Fibroblast of the conjunctiva (primary cell): ENCODE data around the gene EXD3.

Experiments used
- DNase-seq: peaks from one replicate; pipeline ENCODE4 v3.0.0-alpha.2; 2010; ENCODE audit warnings: low read depth

Gene EXD3

GRCh38 chr9:137365552-137366444 lies 57.2 kb downstream of the EXD3 start:
- DNase-seq = no peak

DNA sequence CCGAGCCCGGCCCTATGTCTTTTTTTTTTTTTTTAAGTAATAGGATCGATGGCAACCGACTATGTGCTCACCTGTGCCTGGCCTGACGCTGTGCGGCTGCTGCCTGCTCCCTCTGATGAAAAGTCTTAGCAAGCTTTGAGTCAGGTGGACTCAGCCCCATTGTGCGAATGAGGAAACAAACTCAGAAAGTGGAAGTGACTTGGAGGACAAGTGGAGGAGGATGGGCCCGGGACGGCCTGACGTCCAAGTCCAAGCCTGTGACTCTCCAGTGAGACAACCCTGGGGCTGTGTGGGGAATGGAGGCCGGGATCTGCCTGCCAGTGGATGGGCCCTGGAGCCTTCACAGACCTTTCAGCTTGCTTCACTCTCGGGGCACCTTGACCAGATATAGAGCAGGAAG lies 57.9 kb downstream of the EXD3 start:
- no peak for DNase-seq

GRCh38 chr9:137359850-137360249 lies 63.1 kb downstream of the EXD3 start:
- no peak for DNase-seq

DNA sequence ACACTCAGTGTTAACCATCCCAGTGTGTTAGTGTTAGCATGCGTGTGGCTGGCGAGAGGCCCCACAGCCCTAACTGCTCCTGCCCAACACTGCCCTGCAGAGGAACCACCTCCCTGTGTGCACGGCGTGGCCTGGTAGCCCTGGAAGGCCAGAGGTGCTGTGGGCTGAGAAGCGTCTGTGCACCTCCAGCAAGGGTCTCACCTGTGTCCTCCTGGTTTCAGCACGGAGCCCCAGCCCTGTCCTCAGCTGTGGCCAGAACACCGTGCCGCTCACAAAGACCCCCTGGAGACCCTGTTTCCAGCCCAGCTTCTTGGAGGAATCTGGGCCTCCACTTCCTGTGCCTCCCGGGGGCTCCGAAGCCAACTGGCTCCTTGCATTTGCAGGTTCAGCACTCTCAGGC lies 64.8 kb downstream of the EXD3 start:
- DNase-seq = no peak

GRCh38 chr9:137357166-137357565 lies 65.8 kb downstream of the EXD3 start:
- no peak for DNase-seq

- no peak for DNase-seq
Measured at GRCh38 chr9:137355761-137356365, 67.1 kb downstream of the EXD3 start.

GRCh38 chr9:137354845-137355760 lies 67.9 kb downstream of the EXD3 start:
- DNase-seq = no peak

- no peak for DNase-seq
Measured at GRCh38 chr9:137354153-137354844, 68.7 kb downstream of the EXD3 start.

DNA sequence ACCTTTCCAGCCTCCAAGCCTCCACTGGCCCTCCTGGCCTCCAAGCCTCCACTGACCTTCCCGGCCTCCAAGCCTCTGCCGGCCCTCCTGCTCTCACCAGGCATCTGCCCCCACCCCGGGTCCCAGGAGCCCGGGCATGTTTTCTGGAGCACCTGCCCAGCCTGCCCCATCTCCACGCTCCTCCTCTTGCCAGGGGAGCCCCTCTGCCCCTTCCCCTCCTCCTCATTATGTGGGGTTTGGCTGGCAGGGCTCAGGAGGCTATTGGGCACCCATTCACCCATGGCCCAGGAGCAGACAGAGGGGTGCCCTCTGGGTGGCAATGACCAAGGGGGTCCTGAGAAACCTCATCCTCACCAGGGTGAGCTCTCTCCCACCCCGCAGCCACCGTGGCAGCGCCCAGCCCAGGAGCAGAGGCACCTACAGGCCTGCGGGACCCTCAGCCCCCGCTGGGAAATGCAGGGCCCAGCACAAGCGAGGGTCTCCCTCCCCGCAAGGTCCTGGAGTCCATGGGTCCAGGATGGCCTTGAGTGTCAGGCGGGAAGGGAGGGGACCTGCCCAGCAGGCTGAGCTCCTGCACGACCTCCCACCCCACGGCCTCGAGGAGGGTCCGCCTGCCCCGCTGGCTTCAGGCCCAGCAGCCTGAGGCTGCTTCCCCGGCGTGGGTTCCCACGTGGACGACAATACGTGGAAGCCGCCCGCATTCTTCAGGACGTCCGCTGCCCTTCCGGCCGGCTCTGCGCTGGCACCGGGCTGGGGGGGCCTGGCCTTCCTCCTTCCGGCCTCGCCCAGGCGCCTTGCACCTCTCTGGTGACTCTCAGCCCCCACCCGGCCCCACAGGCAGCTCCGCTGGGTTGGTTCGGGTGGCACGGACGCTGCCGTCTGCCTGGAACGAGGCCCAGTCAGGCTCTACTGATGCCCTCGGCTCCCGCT lies 69.5 kb downstream of the EXD3 start:
- no peak for DNase-seq

DNA sequence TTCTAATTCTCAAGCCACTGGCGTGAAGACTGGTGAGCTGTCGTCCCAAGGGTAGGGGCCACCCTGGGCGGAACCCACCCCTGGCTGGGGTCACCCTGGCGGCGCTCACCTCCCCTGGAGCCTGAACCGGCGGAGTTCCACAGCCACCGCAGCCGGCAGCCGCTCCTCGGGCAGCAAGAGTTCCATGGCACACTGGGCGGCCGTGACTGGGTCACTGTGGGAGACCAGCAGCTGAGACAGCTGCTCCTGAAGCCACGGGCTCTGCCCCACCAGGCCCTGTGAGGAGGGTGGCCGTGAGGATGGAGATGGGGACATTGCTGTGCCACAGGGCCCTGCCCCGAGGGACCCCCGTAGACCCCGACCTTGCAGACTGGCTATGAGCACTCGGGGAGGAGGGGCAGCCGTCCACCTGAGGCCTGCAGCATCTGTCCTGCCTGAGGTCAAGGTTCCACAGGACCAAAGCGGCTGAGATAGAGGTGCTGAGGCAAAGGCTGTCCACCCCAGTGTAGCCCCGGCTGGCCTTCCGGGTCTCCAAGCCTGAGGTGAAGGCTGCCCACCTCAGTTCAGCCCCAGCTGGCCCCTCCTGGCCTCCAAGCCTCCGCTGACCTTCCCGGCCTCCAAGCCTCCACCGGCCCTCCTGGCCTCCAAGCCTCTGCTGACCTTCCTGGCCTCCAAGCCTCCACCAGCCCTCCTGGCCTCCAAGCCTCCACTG lies 70.3 kb downstream of the EXD3 start:
- DNase-seq = no peak

DNA sequence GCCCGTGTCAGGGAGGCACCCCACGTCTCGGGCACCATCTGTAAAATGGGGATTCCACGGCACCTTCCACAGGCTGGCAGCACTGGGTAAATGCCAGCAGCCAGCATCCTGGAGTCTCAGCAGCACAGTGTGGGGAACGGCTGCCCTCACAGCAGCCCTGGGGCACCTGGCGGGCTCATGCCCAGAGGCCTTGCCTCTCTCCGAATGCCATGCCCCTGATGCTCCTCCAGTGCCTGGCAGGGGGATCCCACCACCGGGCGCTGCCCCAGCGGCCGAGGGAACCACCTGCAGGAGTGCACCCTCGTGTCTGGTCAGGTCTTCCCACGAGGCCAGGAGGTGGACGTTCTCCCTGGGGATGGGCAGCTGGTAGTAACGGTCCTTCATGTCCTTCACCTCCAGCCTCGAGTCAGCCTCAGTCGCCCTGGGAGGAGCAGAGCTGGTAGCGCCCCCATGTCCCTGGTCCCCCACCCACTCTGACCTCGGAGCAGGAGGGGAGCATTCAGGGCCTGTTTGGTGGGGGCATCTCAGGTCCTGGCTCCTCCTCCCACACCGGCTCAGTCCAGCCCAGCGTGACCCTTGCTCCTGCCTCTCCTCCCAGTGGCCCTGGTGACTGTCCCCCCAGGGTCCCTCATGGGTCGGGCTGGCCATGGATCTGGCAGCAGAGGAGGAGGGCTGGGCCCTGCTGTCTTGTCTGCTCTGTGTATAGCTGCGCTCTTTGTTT lies 71.0 kb downstream of the EXD3 start:
- DNase-seq = no peak

DNA sequence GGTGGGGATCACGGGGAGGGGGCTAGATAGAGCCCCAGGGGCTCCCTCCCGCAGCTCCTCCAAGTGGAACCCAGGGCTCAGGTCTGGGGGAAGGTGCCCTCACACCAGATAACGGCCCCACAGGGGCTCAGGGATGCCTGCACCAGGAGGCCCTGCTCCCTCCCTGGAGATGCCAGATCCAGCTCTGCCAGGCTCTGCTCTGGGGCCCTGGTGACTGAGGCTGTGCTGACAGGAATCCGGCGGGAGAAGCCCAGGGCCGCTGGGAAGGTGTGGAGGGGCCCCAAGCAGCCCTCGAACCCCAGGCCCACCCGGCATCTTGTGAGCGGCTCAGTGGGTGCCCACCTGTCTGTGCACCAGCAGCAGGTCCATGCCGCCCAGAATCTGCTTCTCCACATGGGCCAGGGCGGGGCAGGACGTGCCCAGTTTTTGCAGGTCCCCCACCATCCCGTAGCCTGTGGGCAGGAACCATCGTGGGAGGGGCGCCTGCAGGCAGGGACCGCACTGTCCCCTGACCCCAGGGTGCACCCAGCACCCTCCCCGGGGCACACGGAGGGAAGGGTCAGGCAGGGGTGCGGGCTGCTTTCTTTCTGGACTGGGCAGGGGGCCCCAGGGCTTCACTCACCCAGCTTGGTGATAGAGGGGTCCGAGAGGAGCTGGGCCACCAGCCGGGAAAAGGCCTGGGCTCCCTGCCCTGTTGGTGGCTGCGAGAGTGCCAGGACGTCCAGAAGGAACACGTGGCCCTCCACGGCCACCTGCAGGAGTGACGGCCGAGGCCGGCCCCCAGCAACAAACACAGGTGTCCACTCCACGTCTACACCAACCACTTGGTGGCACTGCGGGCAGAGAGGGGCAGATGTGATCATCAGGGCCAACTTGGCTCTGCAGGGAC lies 72.0 kb downstream of the EXD3 start:
- DNase-seq = no peak

- DNase-seq = no peak
Measured at GRCh38 chr9:137349471-137350033, 73.4 kb downstream of the EXD3 start.

DNA sequence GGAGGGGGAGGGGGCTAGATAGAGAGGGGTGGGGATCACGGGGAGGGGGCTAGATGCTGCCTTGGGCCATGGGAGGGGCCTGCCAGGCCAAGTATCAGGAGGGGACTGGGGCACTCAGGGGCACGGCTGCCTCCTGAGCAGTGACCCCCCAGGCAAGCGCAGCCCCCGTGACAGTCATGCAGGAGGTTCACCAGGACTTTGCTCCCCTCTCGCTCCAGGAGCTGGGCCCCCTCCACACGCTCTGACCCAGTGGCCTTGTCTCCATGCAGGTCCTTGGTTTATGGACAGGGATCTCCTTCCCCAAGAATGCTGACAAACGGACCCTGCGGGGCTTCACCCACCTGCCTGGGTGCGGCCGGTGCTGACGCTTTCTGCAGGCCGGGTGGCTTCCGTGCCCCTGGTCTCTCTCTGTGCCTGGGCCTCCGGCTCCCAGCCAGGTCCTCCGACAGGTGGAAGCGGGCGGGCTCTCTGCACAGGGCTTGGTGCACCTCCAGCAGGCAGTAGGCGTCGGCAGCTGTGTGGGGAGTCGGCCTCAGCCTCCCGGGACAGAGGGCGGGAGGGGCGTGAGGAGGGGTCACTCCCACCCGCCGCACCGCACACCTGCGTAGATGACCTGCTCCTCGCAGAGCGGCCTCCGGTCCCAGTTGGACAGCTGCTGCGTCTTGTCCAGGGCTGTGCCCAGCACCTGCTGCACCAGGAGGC lies 74.0 kb downstream of the EXD3 start:
- DNase-seq = no peak

GRCh38 chr9:137347928-137348327 lies 75.0 kb downstream of the EXD3 start:
- DNase-seq = no peak

DNA sequence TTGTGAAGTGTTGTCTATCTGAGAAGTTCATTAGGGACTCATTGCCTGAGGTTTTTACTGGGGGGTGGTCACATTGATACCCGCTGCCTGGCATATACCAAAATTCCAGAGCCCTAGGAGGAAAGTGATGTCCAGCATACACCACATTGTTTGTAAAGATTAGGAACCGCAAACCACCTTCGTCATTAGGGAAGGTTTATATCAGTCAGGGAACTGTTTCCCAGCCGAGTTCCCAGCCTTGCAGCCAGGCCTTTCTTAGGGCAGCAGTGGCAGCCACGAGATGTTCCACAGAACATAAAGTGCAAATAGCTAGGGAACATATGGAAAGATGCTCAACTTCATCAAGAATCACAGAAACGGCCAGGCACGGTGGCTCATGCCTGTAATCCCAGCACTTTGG lies 80.5 kb downstream of the EXD3 start:
- DNase-seq = no peak

DNA sequence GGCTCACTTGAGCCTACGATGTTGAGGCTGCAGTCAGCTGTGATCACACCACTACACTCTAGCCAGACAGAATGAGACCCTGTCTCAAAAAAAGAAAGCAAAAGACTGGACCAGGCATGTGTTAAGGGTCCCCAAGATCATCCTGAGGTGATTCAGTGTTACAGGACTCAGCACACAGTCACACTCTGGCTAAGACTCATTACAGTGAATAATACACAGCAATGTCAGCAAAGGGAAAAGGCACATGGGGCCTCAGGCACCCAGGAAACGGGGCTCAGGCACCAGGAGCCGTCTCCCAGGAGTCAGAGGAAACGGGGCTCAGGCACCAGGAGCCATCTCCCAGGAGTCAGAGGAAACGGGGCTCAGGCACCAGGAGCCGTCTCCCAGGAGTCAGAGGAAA lies 81.7 kb downstream of the EXD3 start:
- no peak for DNase-seq
